Thymus (tissue), 2 donors: Measurements from ENCODE around the gene PVR. TPM values are rescaled to one million over a fixed set of nuclear protein-coding genes. Genes with fewer than 3 reads are reported as not detected.

Source experiments
- polyA plus RNA-seq: library from polyadenylated mRNA; stranded (reverse); fragments of 200-250 nt; gene quantifications from one replicate; pipeline ENCODE4 v1.2.3, GENCODE V29; 2013
- total RNA-seq: library from RNA; stranded (reverse); fragments of 120-200 nt; gene quantifications from one replicate; pipeline ENCODE4 v1.2.4, GENCODE V29; 2013
- donor health status: healthy.

PVR gene
- total and polyA plus RNA-seq, 2 donors: 5.6 to 7.8 TPM

Other genes with a start within 250 kb of the PVR start
- gene ZNF285, start 242.3 kb upstream of the PVR start, total RNA-seq: 4.9 TPM
- 2.1 TPM for gene ZNF285, start 242.3 kb upstream of the PVR start, polyA plus RNA-seq
- 4.7 TPM for gene ZNF229, start 195.4 kb upstream of the PVR start, total RNA-seq
- gene ZNF229, start 195.4 kb upstream of the PVR start, polyA plus RNA-seq: 1.5 TPM
- 11.6 TPM for gene ZNF180, start 143.4 kb upstream of the PVR start, total RNA-seq
- 8.3 TPM for gene ZNF180, start 143.4 kb upstream of the PVR start, polyA plus RNA-seq
- gene CEACAM20, start 114.2 kb upstream of the PVR start, total RNA-seq: 0.05 TPM
- 0.05 TPM for gene CEACAM20, start 114.2 kb upstream of the PVR start, polyA plus RNA-seq
- gene IGSF23, start 30.3 kb upstream of the PVR start, total RNA-seq: 0.05 TPM
- gene IGSF23, start 30.3 kb upstream of the PVR start, polyA plus RNA-seq: 0.14 TPM
- gene CEACAM19, start 27.6 kb downstream of the PVR start, total RNA-seq: 0.28 TPM
- gene CEACAM19, start 27.6 kb downstream of the PVR start, polyA plus RNA-seq: 3.5 TPM
- gene CEACAM16, start 55.2 kb downstream of the PVR start, total RNA-seq: 0.24 TPM
- 0.09 TPM for gene CEACAM16, start 55.2 kb downstream of the PVR start, polyA plus RNA-seq
- gene BCL3, start 104.8 kb downstream of the PVR start, total RNA-seq: 2.9 TPM
- gene BCL3, start 104.8 kb downstream of the PVR start, polyA plus RNA-seq: 62.9 TPM
- 0.42 TPM for gene CBLC, start 134.0 kb downstream of the PVR start, total RNA-seq
- gene CBLC, start 134.0 kb downstream of the PVR start, polyA plus RNA-seq: 2.0 TPM
- gene BCAM, start 165.2 kb downstream of the PVR start, total RNA-seq: 11.2 TPM
- 48.7 TPM for gene BCAM, start 165.2 kb downstream of the PVR start, polyA plus RNA-seq
- 11.2 TPM for gene NECTIN2, start 202.4 kb downstream of the PVR start, total RNA-seq
- gene NECTIN2, start 202.4 kb downstream of the PVR start, polyA plus RNA-seq: 19.5 TPM
- gene TOMM40, start 247.3 kb downstream of the PVR start, total RNA-seq: 36.7 TPM
- 25.6 TPM for gene TOMM40, start 247.3 kb downstream of the PVR start, polyA plus RNA-seq